Muscle layer of colon (tissue), 2 donors: ENCODE measurements around the gene CRYAB.
"Not testable (repeated sequence)": the region's sequence is repeated elsewhere in the genome, so short reads cannot be mapped to it uniquely, and the experiment has no call there.

Experiments
- H3K27ac ChIP-seq: one replicate; pipeline ENCODE4 v1.7.0; 2013; ENCODE audit warnings: low read depth, mild to moderate bottlenecking, low read length, moderate library complexity
- H3K27me3 ChIP-seq, 2 donors: one replicate each; pipeline ENCODE4 v1.7.0; 2013; ENCODE audit warnings: low read length in 2 of 2, mild to moderate bottlenecking in 2 of 2; ENCODE audit not compliant: insufficient read depth in 2 of 2, control insufficient read depth in 1 of 2
- H3K36me3 ChIP-seq: one replicate; pipeline ENCODE4 v1.7.0; 2013; ENCODE audit warnings: mild to moderate bottlenecking, low read length; ENCODE audit not compliant: insufficient read depth
- H3K4me1 ChIP-seq: one replicate; pipeline ENCODE4 v1.7.0; 2013; ENCODE audit warnings: mild to moderate bottlenecking, low read length; ENCODE audit not compliant: insufficient read depth
- H3K4me3 ChIP-seq, 2 donors: one replicate each; pipeline ENCODE4 v1.7.0; 2013; ENCODE audit warnings: low read length in 2 of 2, low read depth in 1 of 2, mild to moderate bottlenecking in 1 of 2, moderate library complexity in 1 of 2
- H3K9ac ChIP-seq: one replicate; pipeline ENCODE4 v1.7.0; 2013; ENCODE audit warnings: low read length
- H3K9me3 ChIP-seq: one replicate; pipeline ENCODE4 v1.7.0; 2013; ENCODE audit warnings: mild to moderate bottlenecking, low read length
- donor health status: abdominal sarcoma.
- donor health status: Adenocarcinoma of cecum.

The CRYAB gene

GRCh38 chr11:111886032-111886431 lies 25.5 kb downstream of the CRYAB start:
- H3K4me3 ChIP-seq, result no peak overlapping the region

GRCh38 chr11:111885053-111885452 lies 26.5 kb downstream of the CRYAB start:
- H3K4me1 ChIP-seq, H3K4me3 ChIP-seq, H3K27me3 ChIP-seq, H3K9me3 ChIP-seq, H3K27ac ChIP-seq, H3K36me3 ChIP-seq, H3K9ac ChIP-seq: not testable (repeated sequence)

More at GRCh38 chr11:111886032-111886431, 25.5 kb downstream of the CRYAB start:
- H3K36me3 ChIP-seq, result no peaks in the 10 kb centered on the region
- no peak overlapping the region for H3K9ac ChIP-seq
- no peak overlapping the region for H3K27ac ChIP-seq
- no peaks in the 10 kb centered on the region for H3K9me3 ChIP-seq
- no peaks in the 10 kb centered on the region for H3K27me3 ChIP-seq
- no peaks in the 10 kb centered on the region for H3K4me1 ChIP-seq

- no peaks in the 10 kb centered on the region for H3K9me3 ChIP-seq
- no peaks in the 10 kb centered on the region for H3K27me3 ChIP-seq
- H3K4me1 ChIP-seq, result peaks cover 8% of the 10 kb centered on the region
- H3K4me3 ChIP-seq, result no peak overlapping the region
- H3K27ac ChIP-seq, result no peak overlapping the region
- H3K36me3 ChIP-seq, result no peaks in the 10 kb centered on the region
- H3K9ac ChIP-seq, result no peak overlapping the region
These were observed 29.4 kb downstream of the CRYAB start for GRCh38 chr11:111882202-111882601.

- peak overlapping the region; percentile 99 for H3K27ac ChIP-seq
- peaks cover 8% of the 10 kb centered on the region for H3K4me1 ChIP-seq
- H3K27me3 ChIP-seq, result no peaks in the 10 kb centered on the region
- peaks cover 5% of the 10 kb centered on the region for H3K36me3 ChIP-seq
- peak overlapping the region; percentile 80 for H3K9ac ChIP-seq
- H3K4me3 ChIP-seq, result peak overlapping the region; percentile 78 to 80
- H3K9me3 ChIP-seq, result no peaks in the 10 kb centered on the region
These were observed 32.0 kb downstream of the CRYAB start for GRCh38 chr11:111879637-111879960.

- H3K27me3 ChIP-seq, result no peaks in the 10 kb centered on the region
These were observed 32.5 kb downstream of the CRYAB start, which contains the start of the genes CFAP68 and FDXACB1 for GRCh38 chr11:111878849-111879636. CFAP68 (plus strand) TSS chr11:111879541; CDS start chr11:111879561, 20 bp downstream. FDXACB1 (minus strand) TSS chr11:111879165; CDS start chr11:111879132, 33 bp downstream.

GRCh38 chr11:111878385-111878848 lies 33.2 kb downstream of the CRYAB start:
- no peaks in the 10 kb centered on the region for H3K27me3 ChIP-seq
- H3K9ac ChIP-seq, result peak overlapping the region; percentile 58
- H3K9me3 ChIP-seq, result no peaks in the 10 kb centered on the region
- H3K4me3 ChIP-seq, result peak overlapping the region; percentile 78 to 80
- peak overlapping the region; percentile 99 for H3K27ac ChIP-seq
- peaks cover 8% of the 10 kb centered on the region for H3K4me1 ChIP-seq
- peaks cover 5% of the 10 kb centered on the region for H3K36me3 ChIP-seq

More at GRCh38 chr11:111878849-111879636, 32.5 kb downstream of the CRYAB start, which contains the start of the genes CFAP68 and FDXACB1:
- Histone ChIP-seq H3K9ac (peak within 1 kb of the TSS; percentile 80), H3K36me3 (peaks cover 5% of the 10 kb centered on the region), H3K9me3 (no peaks in the 10 kb centered on the region), H3K4me3 (peak within 1 kb of the TSS; percentile 78 to 80), H3K4me1 (peaks cover 8% of the 10 kb centered on the region), H3K27ac (peak within 1 kb of the TSS; percentile 99)

- Histone ChIP-seq H3K4me1 (peaks cover 18% of the 10 kb centered on the region), H3K9ac (peak overlapping the region; percentile 80), H3K4me3 (peak overlapping the region; percentile 17 to 97), H3K9me3 (no peaks in the 10 kb centered on the region), H3K27ac (peak overlapping the region; percentile 89), H3K27me3 (no peaks in the 10 kb centered on the region), H3K36me3 (peaks cover 26% of the 10 kb centered on the region)
These were observed 39.8 kb downstream of the CRYAB start for GRCh38 chr11:111871693-111872161.

GRCh38 chr11:111870886-111871692 lies 40.5 kb downstream of the CRYAB start, which contains the start of gene ALG9:
ALG9 (minus strand) TSS chr11:111871581; CDS start chr11:111871482, 99 bp downstream.
- Histone ChIP-seq H3K4me1 (peaks cover 18% of the 10 kb centered on the region), H3K4me3 (peak within 1 kb of the TSS; percentile 83 to 97), H3K27me3 (no peaks in the 10 kb centered on the region), H3K27ac (peak within 1 kb of the TSS; percentile 89), H3K36me3 (peaks cover 32% of the 10 kb centered on the region), H3K9me3 (no peaks in the 10 kb centered on the region), H3K9ac (peak within 1 kb of the TSS; percentile 80)

- Histone ChIP-seq H3K4me3 (peak overlapping the region; percentile 83 to 97), H3K9ac (peak overlapping the region; percentile 80), H3K9me3 (no peaks in the 10 kb centered on the region), H3K27ac (peak overlapping the region; percentile 89), H3K27me3 (no peaks in the 10 kb centered on the region), H3K36me3 (peaks cover 32% of the 10 kb centered on the region), H3K4me1 (peaks cover 18% of the 10 kb centered on the region)
These were observed 41.1 kb downstream of the CRYAB start for GRCh38 chr11:111870522-111870885.

- Histone ChIP-seq H3K4me1 (peaks cover 18% of the 10 kb centered on the region), H3K9ac (no peak overlapping the region), H3K27me3 (no peaks in the 10 kb centered on the region), H3K27ac (no peak overlapping the region), H3K4me3 (no peak overlapping the region), H3K9me3 (no peaks in the 10 kb centered on the region), H3K36me3 (peaks cover 32% of the 10 kb centered on the region)
These were observed 41.5 kb downstream of the CRYAB start for GRCh38 chr11:111870113-111870512.

- Histone ChIP-seq H3K4me3 (no peak overlapping the region), H3K27me3 (no peaks in the 10 kb centered on the region), H3K4me1 (no peaks in the 10 kb centered on the region), H3K36me3 (peaks cover 42% of the 10 kb centered on the region), H3K9ac (no peak overlapping the region), H3K27ac (no peak overlapping the region), H3K9me3 (no peaks in the 10 kb centered on the region)
These were observed 51.3 kb downstream of the CRYAB start for GRCh38 chr11:111860257-111860656.
